GM19240 (cell line): ENCODE data around the gene NOB1.
"Not testable (repeated sequence)": the region's sequence is repeated elsewhere in the genome, so short reads cannot be mapped to it uniquely, and the experiment has no call there.

Source experiments
- DNase-seq: peaks from one replicate; pipeline ENCODE4 v3.0.0; 2011; ENCODE audit warnings: low spot score; ENCODE audit not compliant: insufficient read length

Gene NOB1

DNA sequence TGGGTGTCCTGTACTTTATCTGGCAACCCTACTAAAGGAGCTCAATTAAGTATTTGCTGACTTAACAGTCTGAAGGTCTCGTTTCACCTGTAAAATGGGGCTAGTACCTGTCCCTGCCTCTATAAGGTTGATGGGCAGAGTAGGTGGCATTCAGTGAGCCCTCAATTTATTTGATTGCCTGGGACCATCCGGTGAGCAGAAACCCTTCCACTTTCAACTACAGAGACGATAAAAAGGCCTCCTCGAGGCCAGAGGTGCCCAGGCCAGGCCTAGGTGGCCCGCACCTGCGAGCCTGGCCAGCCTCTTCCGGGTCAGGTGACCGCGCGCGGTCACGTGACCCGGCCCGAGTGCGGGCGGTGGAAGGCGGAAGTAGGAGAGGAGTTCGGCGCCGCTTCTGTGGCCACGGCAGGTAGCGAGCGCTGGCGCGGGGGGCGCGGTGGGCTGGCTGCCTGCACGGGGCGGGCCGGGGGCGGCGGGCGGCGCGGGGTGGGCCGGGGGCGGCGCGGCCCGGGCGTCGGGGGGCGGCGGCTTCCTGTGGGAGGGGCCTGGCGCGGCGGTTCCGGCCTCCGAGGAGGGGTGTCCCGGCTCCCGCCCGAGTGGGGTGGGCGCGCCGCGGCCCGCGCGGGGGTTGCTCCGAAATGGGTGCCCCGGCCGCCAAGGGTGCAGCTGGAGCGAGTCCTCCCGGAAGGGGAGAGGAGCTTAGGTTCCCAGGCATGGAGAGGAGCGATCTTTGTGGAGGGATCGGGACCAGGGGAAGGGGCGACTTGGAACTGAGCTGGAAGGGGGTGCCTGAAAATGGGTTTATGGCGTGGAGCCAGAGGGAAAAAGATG, 7.5 kb upstream of the NOB1 start, which contains the start of gene WWP2:
Gene WWP2 (plus strand): TSS at position 350 of the 831 bp plus-strand sequence. CDS start 24,679 bp downstream, outside the sequence.
- peak; percentile 76 for DNase-seq

DNA sequence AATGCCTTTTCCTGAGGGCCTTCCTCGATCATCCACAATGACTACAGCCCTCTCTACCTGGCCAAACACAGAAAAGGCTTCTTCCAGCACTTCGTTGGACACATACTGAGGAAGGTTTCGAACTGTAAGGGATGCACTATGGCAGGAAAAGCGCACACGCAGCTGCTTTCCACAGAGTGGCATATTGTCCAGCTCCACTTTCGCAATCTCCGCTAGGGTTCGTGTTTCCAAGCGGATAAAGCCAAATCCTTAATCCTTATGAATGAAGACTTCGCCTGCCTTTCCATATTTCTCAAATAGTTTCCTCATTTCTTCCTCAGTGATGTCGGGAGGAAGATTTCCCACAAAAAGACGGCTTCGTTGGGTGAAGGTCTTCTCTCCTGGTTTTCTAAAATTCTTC, 2.6 kb upstream of the NOB1 start:
- DNase-seq, result not testable (repeated sequence)

DNA sequence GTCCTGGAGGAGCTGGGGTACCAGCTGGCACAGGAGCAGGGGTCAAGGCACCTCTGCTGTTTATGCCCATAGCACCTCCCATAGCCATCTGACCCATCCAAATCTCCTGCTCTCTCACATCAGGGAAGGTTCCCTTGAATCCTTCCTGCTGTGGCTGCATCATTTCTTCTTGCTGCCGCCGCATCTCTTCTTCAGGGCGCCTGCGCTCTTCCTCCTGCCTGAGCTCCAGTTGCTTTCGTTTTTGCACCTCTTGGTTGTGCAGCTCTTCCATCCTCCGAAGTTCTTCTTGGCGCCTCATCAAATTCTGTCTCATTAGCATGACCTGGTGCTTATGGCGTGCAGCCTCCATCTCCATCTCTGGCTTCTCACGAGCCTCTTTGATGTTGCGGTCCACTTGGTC, 2.0 kb upstream of the NOB1 start:
- no peak for DNase-seq

DNA sequence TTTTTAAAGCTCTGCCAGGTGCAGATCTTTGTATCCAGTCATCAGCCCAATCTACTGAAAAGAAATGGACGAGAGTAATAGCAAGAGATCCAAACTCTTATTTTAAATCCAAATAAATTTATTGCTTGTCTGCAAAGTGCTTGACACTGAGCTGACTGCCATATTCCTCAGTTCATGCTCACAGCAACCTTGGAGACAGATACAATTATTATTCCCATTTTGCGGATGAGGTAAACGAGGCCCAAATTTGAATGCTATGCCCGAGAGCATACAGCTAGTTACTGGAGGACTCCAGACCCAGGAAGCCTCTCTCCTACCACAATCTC, 620 bp downstream of the NOB1 start:
- no peak for DNase-seq

DNA sequence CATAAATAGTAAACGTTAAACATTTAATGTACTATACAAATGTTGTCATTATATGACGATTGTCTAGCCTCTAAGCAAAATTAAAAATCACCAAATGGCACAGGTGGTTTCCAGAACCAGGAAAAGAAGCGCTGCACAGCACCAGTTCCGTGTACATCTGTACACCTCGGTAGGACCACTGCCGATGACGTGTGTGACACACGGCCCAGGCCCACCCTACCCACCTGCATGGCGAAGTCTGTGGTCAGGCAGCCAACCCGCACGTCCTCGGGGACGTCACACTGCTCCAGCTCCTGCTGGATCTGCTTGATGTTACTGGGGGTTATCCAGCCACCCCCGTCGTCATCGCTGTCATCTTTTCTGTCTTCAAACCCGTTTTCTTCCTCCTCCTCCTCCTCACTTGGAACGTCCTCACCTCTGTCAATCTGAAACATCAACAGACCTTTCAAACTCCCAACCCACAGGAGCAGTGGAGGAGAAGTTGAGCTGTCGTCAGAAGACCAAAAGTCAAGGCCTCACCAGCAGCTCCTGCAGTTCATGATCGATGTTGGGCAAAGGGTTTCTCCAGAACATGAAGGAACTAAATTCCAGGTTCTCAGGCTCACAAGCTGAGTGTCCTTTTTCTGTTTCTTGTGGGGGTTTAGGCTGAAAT, 5.9 kb downstream of the NOB1 start:
- no peak for DNase-seq

DNA sequence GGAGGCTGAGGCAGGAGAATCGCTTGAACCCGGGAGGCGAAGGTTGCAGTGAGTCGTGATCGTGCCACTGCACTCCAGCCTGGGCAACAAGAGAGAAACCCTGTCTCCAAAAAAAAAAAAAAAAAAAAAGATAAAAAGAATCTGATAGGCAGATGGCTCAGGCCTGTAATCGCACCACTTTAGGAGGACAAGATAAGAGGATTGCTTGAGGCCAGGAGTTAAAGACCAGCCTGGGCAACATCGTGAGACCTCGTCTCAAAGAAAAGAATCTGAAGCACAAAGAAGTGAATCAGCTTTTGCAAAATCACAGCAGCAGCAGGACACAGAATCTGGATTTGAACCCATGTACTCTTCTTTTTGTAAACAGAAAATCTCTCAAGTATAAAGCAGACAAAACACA, 7.6 kb downstream of the NOB1 start:
- DNase-seq, result no peak

DNA sequence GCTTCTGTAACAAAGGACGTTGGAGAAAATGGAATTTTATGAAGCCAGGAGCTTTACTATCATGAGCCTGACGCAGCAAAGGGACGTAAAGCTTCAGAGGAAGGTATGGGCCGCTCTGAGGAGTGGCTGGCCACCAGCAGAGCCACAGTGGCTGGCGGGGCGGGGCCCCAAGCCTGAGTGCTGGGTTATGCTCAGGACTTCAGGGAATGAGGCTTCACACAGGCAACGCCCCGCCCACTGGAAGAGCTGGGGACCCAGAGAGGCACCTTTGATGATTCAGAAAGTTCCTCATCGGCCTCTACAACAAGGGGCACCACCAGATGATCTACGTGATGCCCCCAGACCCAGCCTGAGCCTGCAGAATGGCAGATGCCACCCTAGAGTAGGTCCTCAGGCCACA, 8.8 kb downstream of the NOB1 start:
- DNase-seq, result no peak

DNA sequence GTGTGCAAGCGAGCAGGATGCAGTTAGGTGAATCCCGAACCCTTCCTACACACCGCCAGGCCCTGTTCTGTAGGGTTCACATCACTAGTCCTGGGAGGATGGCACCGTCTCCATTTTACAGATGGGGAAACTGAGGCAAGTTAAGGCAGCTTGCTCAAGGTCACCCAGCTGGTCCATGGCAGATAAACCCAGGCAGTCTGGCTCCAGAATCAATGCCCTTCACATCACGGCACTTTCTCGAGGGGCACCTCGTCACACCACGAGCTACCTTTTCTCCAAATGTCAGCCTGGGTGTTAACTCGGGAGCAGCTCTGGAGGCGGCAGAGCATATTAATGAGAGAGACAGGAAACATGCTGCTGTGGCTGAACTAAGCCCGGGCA, 9.5 kb downstream of the NOB1 start:
- DNase-seq, result no peak

DNA sequence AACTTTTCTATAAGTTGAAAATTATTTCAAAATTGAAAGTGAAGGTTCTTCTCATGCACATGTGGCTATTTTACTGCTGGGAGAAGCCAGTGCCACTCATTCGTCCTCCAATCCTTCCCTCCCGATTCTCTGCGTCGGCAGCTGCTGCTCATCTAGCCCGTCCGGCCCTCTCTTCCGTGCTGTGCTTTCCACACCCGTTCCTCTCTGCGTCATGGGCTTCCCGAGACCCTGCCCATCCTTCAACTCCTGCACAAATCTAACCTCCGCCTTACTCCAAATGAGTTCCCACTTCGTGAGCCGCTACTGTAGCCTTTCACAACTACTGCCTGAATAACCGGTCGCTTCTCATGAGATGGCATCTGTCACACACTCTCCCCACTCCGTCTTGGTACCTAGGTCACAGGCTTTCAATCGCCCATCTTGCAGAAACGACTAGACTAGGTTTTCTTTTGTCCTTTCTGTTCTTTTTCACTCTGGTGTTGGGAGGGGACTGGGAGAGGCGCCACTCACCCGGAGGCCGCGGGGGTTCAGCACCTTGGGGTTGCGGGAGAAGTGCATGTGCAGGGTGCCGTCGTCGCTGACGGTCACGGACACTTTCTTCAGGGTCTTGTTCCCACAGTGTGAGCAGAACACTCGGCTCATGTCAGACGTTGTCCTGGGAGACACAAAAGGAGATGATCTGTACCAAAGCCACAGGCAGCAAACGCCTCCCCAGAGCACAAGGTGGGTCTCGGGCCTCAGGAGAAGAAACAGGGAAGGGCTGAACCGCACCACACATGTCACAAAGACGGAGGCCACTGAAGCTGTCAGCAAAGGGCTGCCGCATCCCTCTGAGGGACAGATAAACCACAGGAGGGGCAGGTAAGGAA, 10.1 kb downstream of the NOB1 start:
- no peak for DNase-seq

DNA sequence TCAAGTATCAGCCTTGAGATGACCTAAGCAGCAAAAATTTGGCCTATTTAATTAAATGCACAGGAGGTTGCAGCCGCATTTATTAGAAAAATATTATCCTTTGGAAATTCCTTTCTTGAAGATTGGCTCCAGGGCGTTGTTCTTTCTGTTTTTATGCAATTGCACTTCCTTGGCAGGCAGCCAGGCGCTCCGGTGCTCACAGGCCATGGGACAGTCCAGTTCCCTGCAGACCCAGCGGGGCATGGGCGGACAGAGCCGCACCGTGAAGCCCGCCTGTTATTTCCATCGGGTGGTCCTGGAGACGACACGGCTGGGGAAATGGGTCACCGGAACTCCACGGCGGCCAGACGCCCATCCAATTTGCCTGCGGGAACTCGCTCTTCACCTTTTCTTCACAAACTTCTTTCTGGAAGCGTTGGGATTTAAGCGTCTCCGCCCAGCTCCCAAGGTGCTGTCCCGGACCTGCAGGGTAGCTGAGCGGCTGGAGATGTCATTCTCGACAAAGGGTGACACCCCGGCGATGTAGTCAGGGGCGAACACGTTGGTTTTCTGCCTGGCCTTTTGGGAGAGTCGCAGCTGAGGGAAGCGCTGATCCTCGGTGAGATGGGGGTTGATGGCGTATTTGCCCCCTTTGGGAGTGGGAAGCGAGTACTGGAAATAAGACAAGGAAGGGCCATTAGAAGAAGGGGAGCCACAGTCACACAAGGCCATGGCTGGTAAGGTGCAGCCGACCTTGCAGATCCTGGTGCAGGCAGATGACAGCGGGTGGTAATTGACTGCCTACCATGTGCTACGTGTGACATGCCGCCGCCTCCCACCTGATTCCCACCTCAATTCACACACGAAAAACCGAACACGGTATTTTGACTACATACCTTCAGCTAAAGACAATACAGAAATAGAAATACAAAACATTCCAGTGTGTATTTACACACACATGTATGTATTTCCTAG, 12.5 kb downstream of the NOB1 start:
- DNase-seq, result no peak

DNA sequence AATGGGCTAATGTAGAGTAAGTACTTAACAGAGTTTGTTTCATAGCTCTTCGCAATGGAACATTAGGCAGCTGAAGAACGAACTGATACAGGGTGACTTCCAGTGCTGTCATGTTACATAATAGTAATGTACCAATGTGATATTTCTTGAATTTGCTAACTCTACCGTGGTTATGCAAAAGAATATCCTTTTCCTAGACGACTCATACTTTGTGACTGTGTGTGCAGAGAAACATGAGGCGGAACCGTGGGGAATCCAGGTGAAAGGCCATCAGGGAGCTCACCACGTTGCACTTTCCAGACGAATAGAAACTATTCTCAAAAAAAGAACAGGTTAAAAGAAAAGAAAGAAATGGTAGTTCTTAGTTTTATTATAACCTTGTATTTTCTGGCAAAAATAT, 13.2 kb downstream of the NOB1 start:
- no peak for DNase-seq

DNA sequence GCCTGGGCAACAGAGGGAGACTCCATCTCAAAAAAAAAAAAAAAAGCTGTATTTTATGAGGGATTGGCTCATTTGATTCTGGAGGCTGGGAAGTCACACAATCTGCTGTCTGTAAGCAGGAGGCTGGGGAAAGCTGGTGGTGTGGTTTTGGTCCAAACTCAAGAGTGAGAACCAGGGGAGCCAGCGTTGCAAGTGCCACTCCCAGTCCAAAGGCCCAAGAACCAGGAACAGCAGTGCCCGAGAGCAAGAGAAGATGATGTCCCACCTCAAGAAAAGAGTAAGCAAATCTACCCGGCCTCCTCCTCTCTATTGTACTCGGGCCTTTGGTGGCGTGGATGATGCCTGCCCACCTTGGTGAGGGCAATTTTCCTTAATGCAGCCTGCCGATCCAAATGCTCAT, 22.6 kb downstream of the NOB1 start:
- DNase-seq, result no peak

DNA sequence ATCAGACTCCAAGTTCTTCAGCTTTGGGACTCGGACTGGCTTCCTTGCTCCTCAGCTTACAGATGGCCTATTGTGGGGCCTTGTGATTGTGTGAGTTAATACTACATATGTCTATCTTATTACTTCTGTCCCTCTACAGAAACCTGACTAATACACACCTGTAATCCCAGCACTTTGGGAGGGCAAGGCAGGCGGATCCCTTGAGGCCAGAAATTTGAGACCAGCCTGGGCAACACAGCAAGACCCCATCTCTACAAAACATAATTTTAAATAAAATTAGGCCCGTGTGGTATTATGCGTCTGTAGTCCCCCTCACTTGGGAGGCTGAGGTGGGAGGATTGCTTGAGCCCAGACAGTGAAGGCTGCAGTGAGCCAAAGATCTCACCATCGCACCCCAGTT, 23.4 kb downstream of the NOB1 start:
- not testable (repeated sequence) for DNase-seq

DNA sequence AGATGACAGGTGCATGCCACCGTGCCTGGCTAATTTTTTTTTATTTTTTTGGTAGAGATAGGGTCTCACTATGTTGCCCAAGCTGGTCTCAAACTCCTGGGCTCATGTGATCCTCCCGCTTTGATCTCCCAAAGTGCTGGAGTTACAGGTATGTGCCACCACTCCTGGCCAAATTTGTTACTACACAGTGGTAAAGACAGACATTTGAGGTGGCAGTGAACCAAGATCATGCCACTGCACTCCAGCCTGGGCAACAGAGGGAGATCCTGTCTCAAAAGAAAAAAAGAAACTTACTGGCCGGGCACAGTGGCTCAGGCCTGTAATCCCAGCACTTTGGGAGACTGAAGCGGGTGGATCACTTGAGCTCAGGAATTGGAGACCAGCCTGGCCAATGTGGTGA, 25.7 kb downstream of the NOB1 start:
- not testable (repeated sequence) for DNase-seq

DNA sequence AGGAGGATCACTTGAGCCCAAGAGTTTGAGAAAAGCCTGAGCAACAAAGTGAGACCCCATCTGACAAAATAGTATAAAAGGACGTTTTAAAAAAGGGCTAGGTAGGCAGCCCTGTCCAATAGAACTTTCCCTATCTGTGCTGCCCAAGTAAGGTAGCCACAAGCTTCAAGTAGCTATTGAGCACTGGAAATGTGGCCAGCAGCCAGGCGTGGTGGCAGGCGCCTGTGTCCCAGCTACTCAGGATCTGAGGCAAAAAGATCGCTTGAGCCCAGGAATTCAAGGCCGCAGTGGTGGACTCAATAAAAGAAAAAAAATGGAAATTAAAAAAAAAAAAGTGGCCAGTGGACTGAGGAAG, 26.8 kb downstream of the NOB1 start:
- DNase-seq, result no peak

DNA sequence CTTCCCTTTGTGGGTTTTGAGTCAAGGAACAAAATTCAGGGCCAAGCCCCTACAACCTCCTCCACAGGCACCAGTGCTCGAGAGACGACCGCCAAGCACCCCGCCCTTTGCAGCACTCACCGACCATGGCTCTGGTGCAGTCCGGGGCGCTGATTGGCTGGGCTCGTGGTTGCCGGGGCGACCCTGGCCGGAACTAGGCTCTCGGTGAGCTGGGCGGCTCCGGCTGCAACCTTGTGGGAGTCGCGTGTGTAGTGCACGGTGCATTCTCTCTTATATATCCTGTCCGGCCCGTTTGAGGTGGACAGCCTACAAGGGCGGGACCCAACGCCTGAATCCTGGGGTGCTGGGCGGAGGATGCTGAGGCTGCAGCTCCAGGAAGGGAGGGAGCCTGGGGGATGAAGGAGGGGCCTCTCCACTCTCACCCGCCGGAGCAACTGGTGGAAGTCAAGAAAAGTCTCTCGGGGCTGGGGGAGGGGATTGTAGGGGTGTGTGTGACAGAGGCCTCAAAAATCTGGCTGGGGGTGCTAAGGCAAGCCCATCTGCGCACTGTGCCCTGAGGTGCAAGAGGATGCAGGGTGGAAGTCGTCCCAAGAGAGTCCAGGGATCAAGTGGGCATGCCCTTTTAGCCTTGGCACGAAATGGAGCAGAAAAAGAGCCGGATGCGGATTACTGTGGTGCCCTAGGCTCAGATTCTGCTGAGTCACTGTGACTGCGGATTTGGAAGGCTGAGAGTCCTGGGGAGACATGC, 28.2 kb downstream of the NOB1 start, which contains the start of gene NQO1:
Gene NQO1 (minus strand): TSS at position 248 of the 748 bp plus-strand sequence. CDS start 121 bp downstream, at position 127.
- DNase-seq, result peak; percentile 89

DNA sequence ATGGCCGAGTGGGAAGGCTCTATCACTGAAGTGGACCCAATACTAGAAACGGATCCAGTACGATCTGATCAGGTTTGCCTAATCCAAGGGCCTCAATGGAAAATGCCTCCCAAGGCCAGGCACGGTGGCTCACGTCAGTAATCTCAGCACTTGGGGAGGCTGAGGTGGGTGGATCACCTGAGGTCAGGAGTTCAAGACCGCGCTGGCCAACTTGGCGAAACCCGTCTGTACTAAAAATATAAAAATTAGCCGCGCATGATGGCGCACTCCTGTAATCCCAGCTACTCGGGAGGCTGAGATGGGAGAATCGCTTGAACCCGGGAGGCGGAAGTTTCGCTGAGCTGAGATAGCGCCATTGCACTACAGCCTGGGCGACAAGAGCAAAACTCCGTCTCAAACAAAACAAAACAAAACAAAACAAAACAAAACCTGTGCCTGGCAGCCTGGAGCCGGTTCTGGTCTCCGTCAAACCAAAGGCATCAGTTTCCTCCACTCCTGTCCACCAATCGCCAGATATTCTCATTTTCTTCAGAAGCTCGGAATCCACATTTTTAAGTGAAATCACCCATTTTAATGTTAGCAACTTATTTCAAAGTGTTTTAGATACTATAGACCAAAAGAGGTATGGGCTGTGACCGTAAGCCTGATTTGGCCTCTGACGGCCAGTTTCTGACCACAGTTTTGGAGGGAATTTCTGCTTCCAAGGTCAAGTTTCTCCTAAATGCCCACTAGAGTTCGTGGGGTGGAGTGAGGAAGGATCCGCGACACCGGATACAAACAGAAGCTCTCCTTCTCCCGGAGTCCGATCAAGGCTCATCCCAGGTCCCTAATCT, 29.0 kb downstream of the NOB1 start:
- DNase-seq, result no peak

DNA sequence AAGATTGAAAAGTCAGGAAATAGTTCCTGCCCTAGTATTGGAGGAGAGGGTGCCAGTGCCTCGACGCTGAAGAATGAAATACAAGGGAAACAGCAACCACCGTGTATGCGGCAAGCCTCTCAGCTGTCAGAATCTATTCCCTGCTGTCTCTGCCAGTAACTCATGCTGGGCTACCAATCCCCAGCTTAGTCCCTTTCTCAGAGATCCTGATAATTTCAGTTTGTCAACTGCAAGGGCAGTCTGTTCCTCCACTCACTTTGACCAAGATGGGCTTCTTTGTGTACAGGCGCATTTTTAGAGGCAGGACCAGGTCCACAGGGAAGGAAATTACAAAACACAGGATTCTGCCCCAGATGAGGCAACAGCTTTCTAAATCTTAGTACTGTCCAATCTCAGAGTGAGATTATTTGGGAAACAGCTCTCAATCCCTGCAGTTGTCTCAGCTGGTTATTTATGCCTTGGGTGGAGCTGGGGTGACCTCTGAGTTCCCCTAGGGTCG, 29.7 kb downstream of the NOB1 start:
- DNase-seq, result no peak

DNA sequence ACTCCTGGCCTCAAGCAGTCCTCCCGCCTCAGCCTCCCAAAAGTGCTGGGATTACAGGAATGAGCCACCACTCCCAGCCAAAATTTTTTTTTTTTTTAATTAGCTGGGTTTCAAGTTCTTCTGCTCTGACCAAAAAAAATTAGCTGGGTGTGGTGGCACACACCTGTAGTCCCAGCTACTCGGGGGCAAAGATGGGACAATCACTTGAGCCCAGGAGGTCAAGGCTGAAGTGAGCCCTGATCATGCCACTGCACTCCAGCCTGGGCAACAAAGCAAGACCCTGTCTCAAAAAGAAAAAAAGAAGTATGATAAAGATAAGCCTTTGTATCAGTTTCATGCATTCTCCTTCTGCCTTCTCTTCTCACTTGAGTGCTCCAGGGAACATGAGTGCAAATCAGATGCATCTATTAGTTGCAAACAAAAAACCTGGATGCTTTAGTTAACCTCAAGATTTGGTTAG, 30.3 kb downstream of the NOB1 start:
- DNase-seq, result no peak
